Measurements from ENCODE around the gene AHNAK2.
A peak's percentile ranks its signal among the peaks of the same experiment; 100 is the strongest.

The AHNAK2 gene

GRCh38 chr14:104985675-104986486 is 7.7 kb upstream of the AHNAK2 start, which contains the start of gene CLBA1:
Gene CLBA1, plus strand, starts transcription at chr14:104985788. Its CDS starts 644 bp downstream, at chr14:104986432.
- TF ChIP-seq CTCF (conservative IDR thresholded peaks at IDR 0.05; ENCODE audit: low read depth, low read length), result no peak
- H3K4me3 ChIP-seq (ENCODE audit: low read length), result peak within 1 kb of the TSS; percentile 67
- DNase-seq (ENCODE audit: low read depth), result peak; percentile 54

GRCh38 chr14:104984056-104984894 is 6.1 kb upstream of the AHNAK2 start:
- no peak for TF ChIP-seq CTCF (conservative IDR thresholded peaks at IDR 0.05; ENCODE audit: low read depth, low read length)
- no peak for DNase-seq (ENCODE audit: low read depth)

GRCh38 chr14:104983231-104983721 is 5.1 kb upstream of the AHNAK2 start:
- no peak for DNase-seq (ENCODE audit: low read depth)
- TF ChIP-seq CTCF (conservative IDR thresholded peaks at IDR 0.05; ENCODE audit: low read depth, low read length), result no peak
- H3K4me3 ChIP-seq (ENCODE audit: low read length), result no peak overlapping the region

More at GRCh38 chr14:104984056-104984894, 6.1 kb upstream of the AHNAK2 start:
- H3K4me3 ChIP-seq (ENCODE audit: low read length), result no peak overlapping the region

GRCh38 chr14:104982548-104983230 is 4.5 kb upstream of the AHNAK2 start:
- TF ChIP-seq CTCF (conservative IDR thresholded peaks at IDR 0.05; ENCODE audit: low read depth, low read length), result no peak
- no peak overlapping the region for H3K4me3 ChIP-seq (ENCODE audit: low read length)
- no peak for DNase-seq (ENCODE audit: low read depth)

GRCh38 chr14:104981699-104982541 is 3.7 kb upstream of the AHNAK2 start:
- no peak for TF ChIP-seq CTCF (conservative IDR thresholded peaks at IDR 0.05; ENCODE audit: low read depth, low read length)
- H3K4me3 ChIP-seq (ENCODE audit: low read length), result no peak overlapping the region
- no peak for DNase-seq (ENCODE audit: low read depth)
